ENCODE results near the gene DLL1. TPM values are rescaled to one million over a fixed set of nuclear protein-coding genes. Genes with fewer than 3 reads are reported as not detected.

The DLL1 gene
- total RNA-seq, 4 donors from 2014 or later: 8.7 to 24.3 (median 19.2) TPM

GRCh38 chr6:170233286-170234205 is 57.3 kb downstream of the DLL1 start:
- Histone ChIP-seq H3K4me1 (no peaks in the 10 kb centered on the region), H3K27me3 (no peaks in the 10 kb centered on the region), H3K9me3 (no peaks in the 10 kb centered on the region), H3K27ac (no peak overlapping the region), H3K36me3 (no peaks in the 10 kb centered on the region), H3K4me3 (no peak overlapping the region)
- intact Hi-C loops (cut with DNase I; ENCODE audit: low total_unique reads): no loop called here
- DNase-seq: no peak
- no peak for TF ChIP-seq POLR2A (IDR thresholded peaks at IDR 0.05)
- no peak for TF ChIP-seq CTCF (IDR thresholded peaks at IDR 0.05)

Small RNA genes lying within 50 kb of the gene (microRNA-seq; reads per million reads assigned to microRNA genes)
- not detected for gene MIR4644 (ENCODE audit: borderline microRNAs expressed, borderline replicate concordance)

Small RNA genes lying within 50 kb of the gene (small RNA-seq; reads per million reads assigned to genes)
- not detected for gene MIR4644

Other genes with a start within 250 kb of the DLL1 start
- 10 to 100 TPM; 12.1 to 50.9 (median 35.2) TPM for gene FAM120B, start 15.7 kb upstream of the DLL1 start, total RNA-seq

Measured in uterus (tissue), 4 donors.